Motor neuron (in vitro differentiated cells): ENCODE measurements around the gene CPED1. TPM values are rescaled to one million over a fixed set of nuclear protein-coding genes. Genes with fewer than 3 reads are reported as not detected.

Experiments
- ATAC-seq, 8 experiments: fragments of 200-7000 bp; cut with Tn5 transposase; replicated peaks in 6 of 8; 2 replicates each; pipeline ENCODE4 v1.8.0; 2021; ENCODE audit warnings: mild to moderate bottlenecking in 8 of 8, moderate library complexity in 8 of 8
- H3K27ac ChIP-seq, 2 donors: fragments of 250-450 bp; sonication (Bioruptor Pico); 2 replicates each; pipeline ENCODE4 v1.9.0; 2021; ENCODE audit warnings: antibody characterized with exemption in 2 of 2, mild to moderate bottlenecking in 2 of 2, moderate library complexity in 1 of 2
- H3K4me1 ChIP-seq, 2 donors: fragments of 250-450 bp; sonication (Bioruptor Pico); replicated peaks in 1 of 2; 2 replicates each; pipeline ENCODE4 v1.6.1; 2021; ENCODE audit warnings: antibody characterized with exemption in 2 of 2, mild to moderate bottlenecking in 2 of 2, moderate library complexity in 1 of 2
- H3K4me3 ChIP-seq, 5 donors: fragments of 250-450 bp; sonication (Bioruptor Pico); 2 replicates each; pipeline ENCODE4 v1.9.0; 2021; ENCODE audit warnings: antibody characterized with exemption in 5 of 5, mild to moderate bottlenecking in 5 of 5, moderate library complexity in 4 of 5
- WGBS, 10 experiments: fragments of 450-650 bp; shearing (Covaris generic); methylation state at CpG; one replicate each; pipeline ENCODE4 v1.0.0; 2022; 5-methylcytosine and 5-hydroxymethylcytosine counted together
- in situ Hi-C, 9 experiments: fragments of 400-800 bp; cut with MboI; loops; one replicate each; pipeline ENCODE4 v1.15.0; 2021; ENCODE audit warnings: low sequenced_read_pairs in 9 of 9, low pct_unique_long_range_greater_than_20kb in 2 of 9; ENCODE audit not compliant: unreplicated experiment in 9 of 9
- total RNA-seq, 8 experiments: library from RNA; unstranded; fragments of 300-600 nt; gene quantifications; 2 replicates each; pipeline versions ENCODE4 v1.2.3 to v1.2.4, GENCODE V29; 2022

Gene CPED1
- total RNA-seq, 8 experiments from 2014 or later: 0.05 to 21.8 (median 0.47) TPM; not detected in 1

DNA sequence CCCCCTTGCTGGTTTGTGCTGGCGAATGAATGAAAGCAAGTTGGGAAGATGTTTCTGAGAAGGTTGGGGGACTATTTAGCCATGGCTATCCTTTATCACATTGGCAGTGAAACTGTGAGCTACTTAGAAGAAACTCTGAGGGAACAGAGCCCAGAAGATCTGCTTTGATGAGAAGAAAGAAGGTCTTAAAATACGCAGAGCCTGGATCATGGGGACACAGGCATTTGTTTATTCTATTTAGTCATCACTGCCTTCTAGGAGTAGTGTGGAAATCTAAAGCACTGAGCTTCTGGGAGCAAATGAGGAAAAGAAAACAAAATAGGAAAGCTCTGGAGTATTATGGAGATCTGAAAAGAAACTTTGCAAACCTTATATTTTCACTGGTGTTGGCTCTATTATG lies 28.5 kb downstream of the CPED1 start:
- no peak for ATAC-seq
- H3K27ac ChIP-seq: no peak overlapping the region
- in situ Hi-C loops: no loop called here
- H3K4me1 ChIP-seq: no peaks in the 10 kb centered on the region
- 51 to 100% (median 93%) methylated on average over 1 to 2 of the region's 2 CpGs; no CpG with 5 or more reads in 2 of the 10 experiments for WGBS, 10 experiments
- no peak overlapping the region for H3K4me3 ChIP-seq

DNA sequence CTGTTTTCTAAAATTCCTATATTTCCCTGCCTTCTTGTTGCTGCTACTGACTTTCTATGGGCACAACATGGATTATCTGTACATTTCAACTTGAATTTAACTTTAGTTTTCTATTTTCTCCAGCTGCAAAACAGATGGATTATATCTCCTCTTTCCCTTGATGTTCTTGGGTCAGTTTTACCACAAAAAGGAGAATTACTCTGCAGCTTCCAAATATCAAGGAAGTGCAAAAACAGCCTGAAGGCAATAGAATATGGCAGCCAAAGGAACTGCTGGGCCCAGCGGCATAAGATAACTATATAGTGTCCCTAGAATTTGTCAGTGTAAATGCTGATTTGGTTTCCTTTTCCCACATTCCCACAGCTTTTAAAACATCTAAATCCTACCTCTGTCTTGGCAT lies 29.1 kb downstream of the CPED1 start:
- in situ Hi-C loops: no loop called here
- ATAC-seq: no peak
- Histone ChIP-seq H3K4me3 (no peak overlapping the region), H3K27ac (no peak overlapping the region), H3K4me1 (no peaks in the 10 kb centered on the region)
- 17 to 100% (median 83%) methylated on average over 1 of the region's 1 CpG; no CpG with 5 or more reads in 5 of the 10 experiments for WGBS, 10 experiments

DNA sequence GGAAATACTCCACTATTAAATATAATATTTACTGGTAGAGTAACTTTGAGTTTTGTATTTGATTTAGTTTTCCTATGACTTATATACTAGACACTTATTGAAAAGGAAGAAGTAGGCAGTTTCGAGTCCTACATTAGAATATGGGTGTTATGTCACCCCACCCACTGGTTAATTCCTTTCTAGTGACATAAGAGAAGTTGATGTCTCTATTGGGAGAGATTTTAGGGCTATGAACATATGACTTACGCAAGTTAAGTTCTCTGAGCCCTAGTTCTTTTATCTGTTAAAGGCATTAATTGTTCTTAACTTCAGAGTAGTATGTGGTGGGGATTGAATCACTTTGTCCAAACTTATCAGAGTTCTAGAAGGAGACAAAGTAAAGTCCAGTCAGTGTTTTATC lies 30.5 kb downstream of the CPED1 start:
- Histone ChIP-seq H3K4me1 (no peaks in the 10 kb centered on the region), H3K27ac (no peak overlapping the region), H3K4me3 (no peak overlapping the region)
- ATAC-seq: peak in 3 of 8 experiments; percentile 60 to 88 (median 84)
- in situ Hi-C loops: no loop called here
- WGBS, 10 experiments: 21 to 100% (median 63%) methylated on average over 1 to 2 of the region's 2 CpGs; no CpG with 5 or more reads in 2 of the 10 experiments

DNA sequence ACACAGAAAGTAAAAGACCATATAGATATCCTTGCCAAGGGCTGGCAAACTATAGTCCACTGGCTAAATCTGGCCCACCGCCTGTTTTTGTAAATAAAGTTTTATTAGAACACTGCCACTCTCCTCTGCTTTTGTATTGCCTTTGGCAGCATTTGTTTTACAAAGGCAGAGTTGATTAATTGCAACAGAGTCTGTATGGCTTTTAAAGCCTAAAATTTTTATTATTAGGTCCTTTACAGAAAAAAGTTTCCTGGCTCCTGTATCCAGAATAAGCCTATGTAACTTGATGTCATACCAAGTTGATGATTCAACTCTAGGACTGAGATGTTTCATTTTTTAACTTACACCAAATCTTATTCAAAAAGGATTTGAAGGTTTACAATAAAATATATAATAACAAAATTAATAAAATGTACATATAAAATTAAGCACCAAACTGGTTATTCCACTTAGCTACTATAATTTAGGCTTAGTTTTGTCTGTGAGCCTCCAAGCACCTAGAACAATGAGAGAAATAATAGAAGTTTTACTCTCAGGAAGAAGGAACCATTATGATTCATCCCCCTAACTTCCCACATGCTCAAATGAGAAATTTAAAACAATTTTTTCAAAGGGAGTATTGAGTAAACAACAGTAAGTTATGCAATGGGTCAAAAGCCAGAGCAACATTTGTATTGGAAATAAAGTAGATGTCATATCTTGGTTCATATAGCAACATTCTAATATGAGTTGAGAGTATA lies 31.9 kb downstream of the CPED1 start:
- Histone ChIP-seq H3K4me3 (no peak overlapping the region), H3K27ac (no peak overlapping the region), H3K4me1 (no peaks in the 10 kb centered on the region)
- peak in 3 of 8 experiments; percentile 35 to 79 (median 67) for ATAC-seq
- WGBS, 10 experiments: 71 to 100% (median 100%) methylated on average over 1 of the region's 1 CpG; no CpG with 5 or more reads in 2 of the 10 experiments
- in situ Hi-C loops: no loop called here

DNA sequence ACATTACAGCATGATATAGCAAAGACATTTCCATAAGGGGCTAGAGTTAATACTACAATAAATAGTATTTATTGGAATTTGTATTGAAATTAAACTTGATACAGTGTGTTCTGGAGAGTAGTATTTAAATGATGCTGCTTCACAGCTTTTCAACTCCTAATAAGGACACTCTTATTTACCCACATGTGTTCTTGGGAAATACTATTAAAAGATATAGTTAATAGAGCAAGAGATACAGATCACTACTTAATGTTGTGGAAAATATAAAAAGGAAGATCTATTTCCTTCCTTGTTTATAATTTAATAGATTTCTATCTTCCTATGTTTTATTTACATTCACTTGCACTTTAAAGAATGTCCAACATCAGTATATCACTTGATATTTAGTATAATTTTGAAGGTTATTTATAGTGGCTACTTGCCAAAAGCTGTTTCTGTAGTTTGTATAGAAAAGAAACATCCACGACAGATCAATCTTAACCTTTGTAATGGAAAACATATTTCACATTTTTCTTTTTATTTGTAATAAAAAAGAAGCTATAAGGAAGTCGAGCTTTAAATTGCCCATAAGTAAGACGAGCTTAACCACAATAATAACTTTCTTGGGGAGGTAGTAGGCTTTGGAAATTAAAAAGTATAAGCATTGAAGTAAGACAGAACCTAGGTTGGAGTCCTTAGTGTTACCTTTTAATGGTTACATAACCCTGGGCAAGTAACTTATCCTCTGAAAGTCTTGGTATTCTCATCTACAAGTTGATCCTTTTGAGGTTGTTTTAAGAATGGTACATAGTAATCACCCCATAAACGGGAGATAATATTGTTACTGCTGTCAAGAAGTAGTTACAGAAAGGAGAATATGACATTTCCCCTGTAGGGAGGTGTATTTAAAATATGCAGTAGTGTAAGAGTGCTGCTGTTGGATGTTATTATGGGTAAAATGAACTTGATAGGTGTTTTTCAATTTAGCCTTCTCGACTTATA lies 32.8 kb downstream of the CPED1 start:
- ATAC-seq: peak in 2 of 8 experiments; percentile 9 to 35
- in situ Hi-C loops: no loop called here

DNA sequence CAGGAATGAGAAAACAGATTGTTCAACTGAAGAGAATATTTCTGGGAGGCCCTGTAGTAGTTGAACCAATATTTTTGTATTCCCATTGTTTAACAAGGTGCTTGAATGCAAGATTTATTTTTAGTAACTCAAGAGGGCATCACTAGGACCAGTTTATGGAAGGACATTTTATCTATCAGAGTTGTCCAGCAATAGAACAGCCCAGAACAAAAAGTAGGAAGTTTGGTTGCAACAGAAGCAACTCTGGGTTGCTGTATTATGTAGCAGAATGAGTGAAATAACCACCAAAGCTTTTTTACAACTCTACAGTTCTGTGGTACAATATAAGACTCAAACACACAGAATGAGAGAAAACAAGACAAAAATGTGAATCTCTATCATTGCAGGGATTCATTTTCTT lies 34.7 kb downstream of the CPED1 start:
- no peak overlapping the region for H3K27ac ChIP-seq

More for the DNA sequence above, 32.8 kb downstream of the CPED1 start:
- 50 to 83% (median 74%) methylated on average over 2 to 5 of the region's 5 CpGs for WGBS, 10 experiments
- no peaks in the 10 kb centered on the region for H3K4me1 ChIP-seq
- no peak overlapping the region for H3K27ac ChIP-seq
- H3K4me3 ChIP-seq: no peak overlapping the region

DNA sequence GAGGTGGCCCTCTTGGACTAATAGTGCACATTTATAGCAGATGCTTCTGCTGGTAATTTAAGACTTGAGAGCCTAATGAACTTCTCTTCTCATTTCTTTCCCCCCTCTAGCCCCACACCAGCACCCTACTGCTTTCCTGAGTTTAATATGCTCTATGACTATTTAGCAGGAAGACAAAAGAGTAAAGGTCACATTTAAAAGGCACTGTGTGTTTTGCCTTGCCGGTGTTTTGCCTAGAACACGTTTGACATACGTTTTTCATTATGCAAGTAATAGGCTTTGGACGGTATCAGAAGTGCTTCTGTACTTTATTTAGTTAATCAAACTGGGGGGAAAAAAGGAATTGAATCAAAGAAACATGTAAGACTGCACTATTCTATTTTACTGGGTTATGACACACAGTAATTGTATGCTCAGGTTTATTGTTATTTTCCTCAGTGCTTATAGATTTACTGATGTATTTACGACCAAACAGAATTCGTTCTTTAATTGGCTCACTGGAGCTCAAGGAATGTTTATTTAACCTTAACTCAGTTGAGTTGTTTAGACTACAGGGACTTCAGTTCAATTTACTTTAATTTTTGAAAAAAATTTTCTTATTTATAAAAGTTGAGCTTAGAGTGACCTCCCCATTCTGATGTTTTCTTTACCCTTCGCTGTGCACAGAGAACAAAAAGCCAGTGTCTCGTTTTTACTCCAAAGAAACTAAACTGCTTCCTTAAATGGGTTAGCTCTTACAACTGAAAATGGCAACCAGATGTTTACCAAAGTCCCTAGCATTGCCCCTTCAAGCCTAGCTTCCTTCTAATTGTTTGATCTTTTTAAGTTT lies 35.4 kb downstream of the CPED1 start:
- 11 to 79% (median 68%) methylated on average over 3 to 8 of the region's 8 CpGs for WGBS, 10 experiments
- H3K4me3 ChIP-seq: no peak overlapping the region
- no peak for ATAC-seq
- H3K4me1 ChIP-seq: no peaks in the 10 kb centered on the region
- H3K27ac ChIP-seq: no peak overlapping the region
- in situ Hi-C loops: no loop called here

More for the DNA sequence above, 34.7 kb downstream of the CPED1 start:
- ATAC-seq: no peak
- H3K4me1 ChIP-seq: no peaks in the 10 kb centered on the region
- in situ Hi-C loops: no loop called here
- no peak overlapping the region for H3K4me3 ChIP-seq

DNA sequence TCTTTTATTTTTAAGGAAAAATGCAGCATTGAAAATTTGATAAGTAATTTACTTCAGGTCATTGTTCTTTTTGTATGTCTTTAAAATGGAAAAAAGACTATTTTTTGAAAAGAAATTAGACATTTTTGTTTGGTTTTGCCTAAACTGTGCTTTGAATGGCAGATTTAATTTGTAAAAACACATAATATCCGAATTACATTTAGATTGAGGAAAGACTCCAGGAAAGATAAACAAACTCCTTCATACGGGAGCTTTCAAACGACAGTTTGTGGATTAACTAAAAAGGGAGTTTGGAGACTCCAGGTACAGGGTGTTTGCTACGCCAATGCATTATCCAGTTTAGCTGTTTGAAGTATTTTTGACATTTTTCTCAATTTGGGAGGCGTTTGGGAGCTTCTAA lies 36.1 kb downstream of the CPED1 start:
- H3K4me1 ChIP-seq: no peaks in the 10 kb centered on the region
- 40 to 90% (median 69%) methylated on average over 2 to 5 of the region's 5 CpGs for WGBS, 10 experiments
- in situ Hi-C loops: no loop called here

DNA sequence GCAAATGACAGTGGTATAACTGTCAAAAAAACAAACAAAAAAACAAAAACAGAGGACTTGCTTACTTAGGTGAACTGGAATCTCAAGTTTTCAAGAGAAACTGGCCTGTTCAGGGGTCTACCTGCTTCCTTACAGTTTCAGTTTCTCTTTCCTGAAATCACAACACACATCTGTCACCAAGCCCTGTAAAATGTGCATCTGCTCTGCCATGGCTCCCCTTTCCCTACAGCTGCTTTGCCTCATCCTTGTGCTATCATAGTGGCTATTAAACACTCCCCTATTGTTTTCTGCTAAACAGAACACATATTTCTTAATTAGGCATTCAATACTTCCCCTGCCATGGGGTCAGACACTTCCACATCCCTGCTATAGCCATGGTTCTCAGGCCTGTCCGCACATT lies 37.6 kb downstream of the CPED1 start:
- in situ Hi-C loops: no loop called here
- no peak for ATAC-seq
- 86 to 100% (median 100%) methylated on average over 1 of the region's 1 CpG; no CpG with 5 or more reads in 4 of the 10 experiments for WGBS, 10 experiments

More for the DNA sequence above, 36.1 kb downstream of the CPED1 start:
- no peak for ATAC-seq
- Histone ChIP-seq H3K27ac (no peak overlapping the region), H3K4me3 (no peak overlapping the region)

DNA sequence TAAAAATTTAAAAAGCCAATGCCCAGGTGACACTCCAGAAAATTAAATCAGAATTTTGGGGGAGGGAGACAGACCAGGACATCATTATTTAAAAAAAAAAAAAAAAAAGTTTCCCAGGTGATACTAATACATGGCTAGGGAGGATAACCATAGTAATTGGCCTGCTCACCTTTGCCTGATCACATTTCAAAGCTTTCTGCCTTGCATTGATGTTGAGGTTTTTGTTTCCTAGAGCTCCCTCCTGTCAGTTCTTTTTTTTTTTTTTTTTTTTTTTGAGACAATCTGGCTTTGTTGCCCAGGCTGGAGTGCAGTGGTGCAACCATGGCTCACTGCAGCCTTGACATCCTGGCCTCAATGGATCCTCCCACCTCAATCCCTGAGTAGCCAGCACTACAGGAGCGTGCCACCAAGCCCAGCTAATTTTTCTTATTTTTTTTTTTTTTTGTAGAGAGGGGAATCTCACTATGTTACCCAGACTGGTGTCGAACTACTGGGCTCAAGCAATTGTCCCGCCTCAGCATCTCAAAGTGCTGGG lies 38.1 kb downstream of the CPED1 start:
- no peak overlapping the region for H3K27ac ChIP-seq
- in situ Hi-C loops: no loop called here
- H3K4me1 ChIP-seq: no peaks in the 10 kb centered on the region
- no peak overlapping the region for H3K4me3 ChIP-seq
- 60 to 100% (median 93%) methylated on average over 1 to 3 of the region's 3 CpGs; no CpG with 5 or more reads in 3 of the 10 experiments for WGBS, 10 experiments
- no peak for ATAC-seq

More for the DNA sequence above, 37.6 kb downstream of the CPED1 start:
- Histone ChIP-seq H3K27ac (no peak overlapping the region), H3K4me3 (no peak overlapping the region), H3K4me1 (no peaks in the 10 kb centered on the region)

DNA sequence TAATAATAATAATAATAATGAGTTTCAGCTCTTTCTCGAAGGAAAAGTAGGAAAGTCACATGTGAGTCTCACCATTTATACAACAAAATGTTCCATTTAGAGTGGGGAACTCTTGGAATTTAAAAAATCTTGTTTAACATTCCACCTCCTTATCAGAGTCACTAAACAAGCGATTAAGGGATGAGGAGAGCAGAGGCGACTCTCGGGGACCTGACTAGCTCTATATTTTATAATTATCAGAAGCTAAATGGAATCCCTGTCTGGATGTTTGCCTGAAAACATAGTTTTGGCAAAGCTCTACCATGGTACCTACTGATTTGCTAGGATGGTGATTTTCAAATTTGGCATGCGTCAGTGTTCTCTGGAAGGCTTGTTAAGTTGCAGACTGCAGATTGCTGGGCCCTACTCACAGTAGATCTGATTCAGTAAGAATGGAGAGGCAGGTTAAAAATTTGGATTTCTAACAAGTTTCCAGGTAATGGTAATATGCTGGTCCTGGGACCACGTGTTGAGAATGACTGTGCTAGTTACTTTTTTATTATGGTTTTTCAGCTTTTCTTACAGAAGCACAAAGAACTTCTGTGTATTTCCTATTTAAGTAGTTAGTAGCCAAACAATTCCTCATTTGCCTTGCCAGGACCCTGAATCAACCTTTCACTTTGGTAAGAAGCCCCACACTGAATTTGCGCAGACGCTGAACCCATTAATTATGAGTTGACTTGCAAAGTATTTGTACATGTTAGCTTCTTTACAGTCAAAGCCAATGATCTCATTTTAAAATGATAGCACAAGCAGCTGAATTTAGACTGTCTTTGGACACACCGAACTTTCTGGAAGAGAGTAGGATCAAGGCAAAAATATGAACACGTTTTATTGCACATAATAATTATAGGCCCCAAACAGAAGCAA lies 39.5 kb downstream of the CPED1 start:
- 52 to 100% (median 88%) methylated on average over 3 to 9 of the region's 10 CpGs for WGBS, 10 experiments
- no peaks in the 10 kb centered on the region for H3K4me1 ChIP-seq
- no peak for ATAC-seq
- in situ Hi-C loops: no loop called here
- H3K4me3 ChIP-seq: no peak overlapping the region
- H3K27ac ChIP-seq: no peak overlapping the region

DNA sequence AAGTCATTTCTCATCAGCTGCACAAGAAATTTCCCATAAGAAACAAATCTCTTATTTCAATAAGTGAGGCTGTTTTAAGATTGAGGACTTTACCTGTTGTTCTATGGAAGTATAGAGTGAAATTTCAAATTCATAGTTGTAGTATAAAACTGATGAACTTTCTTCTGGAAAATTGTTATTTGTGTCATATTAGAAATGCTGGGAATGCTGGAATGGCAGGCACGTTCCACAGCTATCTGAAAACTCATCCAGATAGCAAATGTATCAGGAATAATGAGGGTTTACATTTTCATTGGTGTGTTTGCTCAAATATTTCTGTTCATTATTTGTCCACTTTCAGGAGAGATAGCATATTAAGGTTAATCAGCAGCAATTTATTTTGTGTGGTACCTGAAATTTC lies 40.8 kb downstream of the CPED1 start:
- no peak for ATAC-seq
- Histone ChIP-seq H3K27ac (no peak overlapping the region), H3K4me1 (no peaks in the 10 kb centered on the region), H3K4me3 (no peak overlapping the region)
- in situ Hi-C loops: no loop called here
- WGBS, 10 experiments: 83 to 100% (median 97%) methylated on average over 1 of the region's 1 CpG; no CpG with 5 or more reads in 4 of the 10 experiments
